HEK293T (cell line): ENCODE measurements around the gene RRBP1.

Experiments
- ARNT ChIP-seq: fragments of 450-650 bp; IDR thresholded peaks from 2 replicates; pipeline ENCODE4 v1.6.1; 2017; ENCODE audit warnings: mild to moderate bottlenecking
- BHLHE40 ChIP-seq: fragments of 450-650 bp; IDR thresholded peaks from 2 replicates; pipeline ENCODE4 v1.6.1; 2016; ENCODE audit warnings: mild to moderate bottlenecking, moderate library complexity, borderline replicate concordance
- ELF4 ChIP-seq: fragments of 450-650 bp; IDR thresholded peaks from 2 replicates; pipeline ENCODE4 v1.6.1; 2017; ENCODE audit warnings: antibody characterized with exemption
- FOXM1 ChIP-seq: fragments of 450-650 bp; IDR thresholded peaks from 2 replicates; pipeline ENCODE4 v1.6.1; 2017; ENCODE audit warnings: mild to moderate bottlenecking, borderline replicate concordance
- L3MBTL2 ChIP-seq: fragments of 450-650 bp; conservative IDR thresholded peaks from 2 replicates; pipeline ENCODE4 v1.6.1; 2016; ENCODE audit warnings: mild to moderate bottlenecking
- LEF1 ChIP-seq: fragments of 450-650 bp; IDR thresholded peaks from 2 replicates; pipeline ENCODE4 v1.6.1; 2017; ENCODE audit warnings: mild to moderate bottlenecking, borderline replicate concordance
- NFRKB ChIP-seq: fragments of 450-650 bp; IDR thresholded peaks from 2 replicates; pipeline ENCODE4 v1.6.1; 2016; ENCODE audit warnings: mild to moderate bottlenecking, moderate library complexity
- SP1 ChIP-seq: fragments of 450-650 bp; IDR thresholded peaks from 2 replicates; pipeline ENCODE4 v1.6.1; 2017
- SUZ12 ChIP-seq: fragments of 450-650 bp; IDR thresholded peaks from 2 replicates; pipeline ENCODE4 v1.6.1; 2016; ENCODE audit warnings: mild to moderate bottlenecking

DNA sequence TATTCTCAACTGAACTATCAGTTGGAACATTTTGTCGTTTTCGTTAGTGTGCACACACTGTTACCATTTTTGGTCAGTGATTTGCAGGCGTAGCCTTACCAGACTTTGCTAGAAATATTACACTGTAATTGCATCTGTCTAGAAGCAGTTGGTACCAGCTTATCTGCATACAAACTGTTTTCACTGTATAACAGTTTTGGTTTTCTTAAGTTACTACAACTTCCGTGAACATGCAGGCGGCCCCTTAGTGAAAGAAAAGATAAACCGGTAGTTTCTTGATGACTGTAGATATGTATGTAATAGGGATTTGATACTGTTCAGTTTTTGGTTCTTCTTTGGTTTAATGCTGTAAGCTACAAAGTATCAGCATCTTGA, 110.9 kb downstream of the RRBP1 start:
- TF ChIP-seq SUZ12 (no peak), FOXM1 (no peak), ELF4 (no peak), SP1 (no peak), L3MBTL2 (no peak), BHLHE40 (no peak), ARNT (no peak), LEF1 (no peak), NFRKB (no peak)
